AG08396 (cell line): ENCODE results near the gene CELA2B.
"Not testable (repeated sequence)": the region's sequence is repeated elsewhere in the genome, so short reads cannot be mapped to it uniquely, and the experiment has no call there.

Experiments used
- DNase-seq: peaks from one replicate; pipeline ENCODE4 v3.0.0; 2012; ENCODE audit warnings: low spot score, mixed read lengths

CELA2B gene

DNA sequence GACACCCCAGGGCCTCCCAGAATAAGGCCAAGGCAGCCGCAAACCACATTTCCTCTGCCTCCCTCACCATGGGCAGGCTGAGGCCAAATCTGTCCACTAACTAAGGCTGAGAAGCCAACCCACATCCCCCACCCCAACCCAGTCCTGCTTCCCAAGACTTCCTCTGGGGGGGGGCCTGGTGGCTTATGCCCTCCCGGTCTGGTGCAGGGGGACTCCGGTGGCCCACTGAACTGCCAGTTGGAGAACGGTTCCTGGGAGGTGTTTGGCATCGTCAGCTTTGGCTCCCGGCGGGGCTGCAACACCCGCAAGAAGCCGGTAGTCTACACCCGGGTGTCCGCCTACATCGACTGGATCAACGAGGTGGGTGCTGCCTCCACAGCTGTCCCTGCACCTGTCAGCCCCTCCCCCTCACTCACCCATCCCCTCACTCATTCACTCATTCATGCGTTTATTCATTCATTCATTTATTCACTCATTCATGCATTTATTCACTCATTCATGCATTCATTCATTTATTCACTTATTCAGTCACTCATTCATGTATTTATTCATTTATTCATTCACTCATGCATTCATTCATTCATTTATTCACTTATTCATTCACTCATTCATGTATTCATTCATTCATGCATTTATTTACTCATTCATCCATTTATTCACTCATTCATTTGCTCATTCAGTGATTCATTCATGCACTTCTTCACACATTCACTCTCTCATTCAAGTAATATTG, 30.3 kb upstream of the CELA2B start:
- DNase-seq, result no peak

DNA sequence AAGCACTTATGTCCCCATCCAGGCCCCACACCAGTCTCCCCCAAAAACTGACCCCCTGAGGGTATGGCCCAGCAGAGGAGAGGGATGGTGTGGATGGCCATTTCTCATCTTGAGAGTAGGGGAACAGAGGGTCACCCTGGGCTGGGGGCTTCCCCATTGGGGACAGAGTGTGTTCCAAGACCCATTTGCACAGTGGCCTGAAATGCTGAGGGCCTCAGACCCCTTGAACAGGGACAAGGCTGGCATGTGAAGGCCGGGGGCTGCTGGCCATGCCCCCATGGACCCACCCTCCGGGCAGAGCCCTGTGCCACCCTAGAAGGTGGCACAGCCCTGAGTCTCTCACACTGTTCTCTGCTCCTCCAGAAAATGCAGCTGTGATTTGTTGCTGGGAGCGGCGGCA, 29.7 kb upstream of the CELA2B start:
- DNase-seq, result no peak

DNA sequence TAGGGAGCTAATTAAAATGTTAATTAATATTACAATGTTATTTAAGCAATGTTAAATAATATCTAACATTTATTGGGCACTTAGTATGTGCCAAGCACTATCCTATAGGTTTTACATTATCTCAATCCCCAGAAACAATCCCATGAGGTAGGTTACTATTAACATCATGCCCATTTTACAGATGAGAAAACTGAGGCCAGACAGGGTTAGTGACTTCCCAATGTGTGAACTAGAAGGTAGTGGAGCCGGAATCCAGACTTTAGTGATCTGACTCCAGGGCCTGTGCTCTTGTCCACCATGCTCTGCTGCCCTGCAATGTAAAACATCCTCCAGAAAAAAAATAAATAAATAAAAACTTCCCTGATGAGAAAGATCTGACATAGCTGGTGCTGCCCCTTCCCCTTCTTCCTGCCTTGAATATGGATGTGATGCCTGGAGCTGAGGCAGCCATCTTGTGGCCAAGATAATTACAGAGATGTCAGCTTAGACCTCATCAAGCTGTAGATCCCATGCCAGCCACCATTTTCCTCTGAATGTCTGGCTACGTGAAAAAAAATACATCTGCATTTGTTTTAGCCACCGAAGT, 26.9 kb upstream of the CELA2B start:
- no peak for DNase-seq

DNA sequence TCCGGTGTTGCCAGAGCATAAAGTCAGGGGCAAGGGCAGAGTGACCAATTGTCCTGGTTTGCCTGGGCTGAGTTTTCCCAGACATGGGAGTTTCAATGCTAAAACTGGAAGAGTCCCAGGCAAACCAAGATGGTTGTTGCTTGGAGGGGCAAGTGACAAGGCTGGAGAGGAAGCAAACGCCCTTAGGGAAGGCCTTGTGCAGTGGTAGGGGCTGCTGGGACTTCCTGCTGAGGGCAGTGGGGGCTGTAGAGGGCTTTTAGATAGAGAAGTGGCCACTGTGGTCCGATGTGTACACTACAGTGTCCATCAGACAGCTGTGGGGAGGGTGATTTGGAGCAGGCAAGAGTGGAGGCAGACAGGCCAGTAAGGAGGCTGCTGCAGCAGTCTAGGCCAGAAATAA, 26.3 kb upstream of the CELA2B start:
- DNase-seq, result no peak

DNA sequence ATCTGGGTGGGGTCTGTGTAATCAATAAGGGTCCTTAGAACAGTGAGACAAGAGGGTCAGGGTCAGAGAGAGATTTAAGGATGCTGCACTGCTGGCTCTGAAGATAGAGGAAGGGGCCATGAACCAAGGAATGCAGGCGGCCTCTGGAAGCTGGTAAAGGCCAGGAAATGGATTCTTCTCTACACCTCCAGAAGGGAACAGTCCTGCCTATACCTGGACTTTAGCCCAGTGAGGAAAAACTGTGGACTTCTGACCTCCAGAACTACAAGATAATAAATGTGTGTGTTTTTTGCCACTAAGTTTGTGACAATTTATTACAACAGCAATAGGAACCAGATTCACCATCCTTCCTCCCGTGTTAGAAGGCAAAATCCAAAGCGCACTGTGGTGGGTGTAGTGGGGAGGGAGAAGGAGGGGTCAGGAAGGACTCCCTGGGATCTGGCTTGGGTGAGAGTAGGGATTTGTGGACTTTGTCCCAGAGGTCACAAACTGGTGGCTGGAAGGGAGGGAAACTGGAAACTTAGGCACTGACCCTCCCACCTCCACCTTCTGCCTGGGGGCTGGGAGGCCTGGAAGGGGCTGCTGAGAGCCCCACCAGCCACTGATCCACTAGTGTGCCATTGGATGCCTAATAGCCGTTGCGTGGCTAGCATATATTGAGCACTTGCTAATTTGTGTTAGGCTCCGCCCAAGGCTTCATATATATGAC, 24.7 kb upstream of the CELA2B start:
- no peak for DNase-seq

DNA sequence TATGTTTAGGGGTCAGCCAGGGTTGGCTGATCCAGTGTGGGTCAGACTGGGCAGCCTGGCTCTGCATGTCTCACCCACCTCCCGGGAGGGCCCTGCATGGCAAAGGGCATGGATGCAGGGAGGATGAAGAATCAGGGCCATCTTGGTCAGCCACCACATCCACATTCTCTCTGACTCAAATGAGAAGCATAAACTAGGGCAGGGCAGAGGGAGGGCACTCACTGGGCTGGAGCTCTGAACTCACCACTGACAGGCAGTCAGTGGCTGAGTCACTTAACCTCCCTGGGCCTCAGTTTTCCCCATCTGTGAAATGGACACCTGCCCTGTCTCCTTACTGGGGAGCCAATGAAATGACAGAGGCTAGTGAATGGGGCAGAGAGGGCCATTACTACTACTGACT, 23.7 kb upstream of the CELA2B start:
- no peak for DNase-seq

DNA sequence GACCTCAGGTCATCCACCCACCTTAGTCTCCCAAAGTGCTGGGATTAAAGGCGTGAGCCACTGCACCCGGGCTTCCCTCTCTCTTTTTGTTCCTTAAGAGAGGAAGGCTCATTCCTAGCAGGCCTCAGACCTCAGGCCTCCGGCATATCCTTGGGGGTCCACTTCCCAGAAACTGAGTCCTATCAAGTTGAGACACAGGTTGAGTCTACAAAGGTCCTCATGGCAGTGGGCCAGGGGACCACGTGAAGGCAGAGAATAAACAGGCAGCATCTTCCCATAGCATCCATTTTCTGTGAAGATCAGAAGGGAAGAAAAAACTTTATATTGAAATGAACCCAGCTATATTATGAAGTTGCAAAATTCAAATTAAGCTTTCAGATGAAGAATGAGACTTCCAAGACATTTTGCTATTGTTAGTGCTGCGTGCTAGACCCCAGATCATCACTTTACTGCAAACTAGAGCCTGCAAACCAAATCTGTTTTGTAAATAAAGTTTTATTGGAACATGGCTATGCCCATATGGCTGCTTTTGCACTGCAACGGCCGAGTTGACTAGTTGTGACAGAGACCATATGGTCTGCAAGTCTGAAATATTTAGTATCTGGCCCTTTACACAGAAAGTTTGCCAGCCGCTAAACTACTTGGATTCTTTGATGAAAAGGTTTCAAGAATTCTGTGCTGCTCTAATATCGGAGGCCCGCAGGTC, 22.9 kb upstream of the CELA2B start:
- no peak for DNase-seq

DNA sequence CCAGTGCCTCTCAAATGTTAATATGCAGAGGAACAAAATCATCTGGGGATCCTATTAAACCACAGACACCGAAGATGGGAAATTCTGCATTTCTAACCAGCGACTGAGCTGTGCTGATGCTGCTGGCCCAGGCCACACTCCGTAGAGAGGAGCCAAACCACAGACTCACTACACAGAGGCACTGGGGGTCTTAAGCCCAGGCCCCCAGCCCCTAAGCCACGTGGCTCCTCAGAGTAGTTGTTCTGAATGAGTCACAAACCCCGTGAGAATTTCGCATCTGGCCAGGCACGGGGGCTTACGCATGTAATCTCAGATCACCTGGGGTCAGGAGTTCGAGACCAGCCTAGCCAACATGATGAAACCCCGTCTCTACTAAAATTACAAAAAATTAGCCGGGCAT, 22.2 kb upstream of the CELA2B start:
- no peak for DNase-seq

DNA sequence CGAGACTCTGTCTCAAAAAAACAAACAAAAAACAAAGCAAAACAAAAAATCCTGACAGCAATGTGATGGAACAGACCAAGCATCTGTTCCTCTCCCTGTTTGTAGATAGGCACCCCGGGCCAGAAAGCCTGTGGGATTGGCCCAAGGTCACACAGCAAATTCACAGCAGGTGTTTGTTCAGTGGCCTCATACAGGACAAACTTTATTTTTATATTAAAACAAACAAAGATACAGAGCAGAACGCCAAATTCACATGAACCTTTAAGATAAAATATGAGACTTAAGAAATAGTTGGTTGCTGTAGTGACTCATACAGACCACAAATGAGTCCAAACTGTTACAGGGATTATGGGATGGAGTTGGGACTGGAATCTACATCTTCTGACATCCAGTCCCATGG, 21.6 kb upstream of the CELA2B start:
- no peak for DNase-seq

DNA sequence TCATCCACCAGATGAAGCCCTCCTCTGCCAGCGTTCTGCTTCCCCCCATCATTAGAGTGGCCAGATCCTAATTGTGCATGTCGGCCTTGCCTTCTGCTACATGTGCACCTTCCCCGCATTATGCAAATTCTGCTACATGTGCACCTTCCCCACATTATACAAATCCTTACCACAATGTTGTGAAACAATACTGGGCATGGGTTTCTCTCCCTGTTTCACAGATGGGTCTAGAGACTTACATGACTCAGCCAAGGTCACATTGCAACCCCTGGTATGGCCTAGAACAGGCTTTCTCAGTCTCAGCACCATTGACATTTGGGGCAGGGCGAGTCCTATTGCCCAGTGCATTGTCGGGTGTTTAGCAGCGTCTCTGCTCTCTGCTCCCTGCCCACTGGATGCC, 20.4 kb upstream of the CELA2B start:
- no peak for DNase-seq

DNA sequence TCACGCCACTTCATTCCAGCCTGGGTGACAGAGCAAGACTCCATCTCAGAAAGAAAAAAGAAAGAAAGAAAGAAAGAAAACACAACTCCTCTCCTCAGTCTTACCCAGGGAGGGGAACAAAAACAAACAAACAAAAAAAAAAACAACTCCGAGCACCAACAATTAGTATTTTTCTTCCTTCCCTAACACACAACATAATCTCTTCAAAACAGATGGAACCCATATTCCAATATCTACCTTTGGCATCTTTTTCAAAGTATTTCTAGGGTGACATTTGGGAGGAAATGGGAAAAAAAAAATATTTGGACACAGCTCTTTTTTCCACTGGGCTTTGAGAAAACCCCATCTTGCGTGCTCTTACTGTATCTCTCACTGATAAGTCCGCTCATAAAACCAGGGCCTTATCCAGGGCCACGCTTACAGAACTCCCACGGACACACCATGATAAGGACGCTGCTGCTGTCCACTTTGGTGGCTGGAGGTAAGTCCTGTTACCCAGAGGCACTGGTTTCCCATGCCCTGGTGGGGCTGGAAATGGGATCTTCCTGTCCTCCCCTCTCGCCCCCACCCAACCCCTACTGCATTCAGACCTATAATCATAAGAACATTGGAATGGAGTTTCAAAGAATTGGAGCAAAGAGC, 19.5 kb upstream of the CELA2B start, which contains the start of gene CELA2A:
TSS of gene CELA2A (plus strand) at position 420 of the 642 bp plus-strand sequence. CDS start at position 442, 22 bp downstream.
- no peak for DNase-seq

DNA sequence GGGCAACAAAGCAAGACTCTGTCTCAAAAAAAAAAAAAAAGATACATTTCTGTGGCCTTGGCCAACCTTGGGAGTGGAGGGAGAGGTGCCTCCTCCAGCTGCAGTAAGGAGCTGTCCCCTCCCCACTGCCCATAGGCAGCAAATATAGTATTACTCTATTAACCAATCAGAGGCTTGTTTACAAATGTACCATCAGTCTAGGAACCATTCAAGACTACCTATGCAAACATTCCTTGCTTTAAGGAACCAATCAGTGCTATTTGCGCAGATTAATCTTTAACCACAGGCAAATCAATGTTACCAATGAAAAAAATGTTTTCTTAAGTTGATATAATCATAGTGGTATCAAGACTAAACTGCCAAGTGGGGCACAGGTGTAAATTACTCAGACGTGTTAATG, 18.3 kb upstream of the CELA2B start:
- no peak for DNase-seq

DNA sequence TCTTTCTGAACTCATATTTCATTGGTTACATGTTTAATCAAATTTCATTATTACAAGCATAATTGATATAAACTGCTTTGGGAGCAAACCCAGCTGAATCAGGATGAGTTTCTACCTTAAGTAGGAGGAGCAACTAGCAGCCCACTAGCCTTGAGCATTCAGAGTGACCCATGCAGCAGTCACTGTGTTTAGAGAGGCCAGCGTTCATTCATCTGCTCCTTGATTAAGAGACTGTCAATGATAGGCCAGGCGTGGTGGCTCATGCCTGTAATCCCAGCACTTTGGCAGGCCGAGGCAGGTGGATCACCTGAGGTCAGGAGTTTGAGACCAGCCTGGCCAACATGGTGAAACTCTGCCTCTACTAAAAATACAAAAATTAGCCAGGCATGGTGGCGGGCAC, 17.5 kb upstream of the CELA2B start:
- not testable (repeated sequence) for DNase-seq

DNA sequence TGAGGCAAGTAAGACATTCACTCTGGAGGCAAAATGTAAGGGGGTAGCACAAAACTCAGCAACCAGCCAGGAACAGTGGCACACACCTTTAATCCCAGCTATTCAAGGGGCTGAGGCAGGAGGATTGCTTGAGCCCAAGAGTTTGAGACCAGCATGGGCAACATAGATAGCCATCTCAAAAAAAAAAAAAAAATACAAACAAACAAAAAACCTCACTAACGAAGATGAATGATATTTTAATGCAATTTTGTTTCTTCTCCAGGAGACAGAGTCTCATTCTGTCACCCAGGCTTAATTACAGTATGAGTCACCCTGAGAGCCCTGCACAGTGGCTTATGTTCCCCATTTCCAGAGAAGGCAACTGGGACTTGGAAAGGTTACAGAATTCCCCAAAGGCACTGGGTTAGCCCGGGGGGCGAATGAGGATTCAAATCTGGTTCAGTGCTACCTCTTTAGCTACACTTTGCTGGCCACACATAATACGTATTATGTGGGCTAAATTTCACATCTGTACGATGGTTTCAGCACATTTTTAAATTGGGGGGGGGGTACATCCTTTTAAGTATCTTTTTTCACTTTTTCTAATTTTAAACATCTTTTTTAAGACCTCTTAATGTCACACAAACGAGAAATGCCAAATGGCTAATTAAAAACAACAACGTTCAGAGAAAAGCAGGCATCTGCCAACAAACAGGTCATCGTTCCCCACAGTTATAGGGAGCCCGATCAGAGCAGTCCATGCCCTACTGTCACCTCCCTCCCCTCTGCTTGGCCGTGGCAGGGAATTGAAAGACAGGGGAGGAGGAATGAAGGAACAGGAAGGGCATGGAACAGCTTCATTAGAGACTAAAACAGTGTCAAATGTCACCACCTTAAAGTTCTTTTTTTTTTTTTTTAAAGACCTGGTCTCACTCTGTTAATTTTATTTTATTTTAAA, 15.9 kb upstream of the CELA2B start:
- no peak for DNase-seq

DNA sequence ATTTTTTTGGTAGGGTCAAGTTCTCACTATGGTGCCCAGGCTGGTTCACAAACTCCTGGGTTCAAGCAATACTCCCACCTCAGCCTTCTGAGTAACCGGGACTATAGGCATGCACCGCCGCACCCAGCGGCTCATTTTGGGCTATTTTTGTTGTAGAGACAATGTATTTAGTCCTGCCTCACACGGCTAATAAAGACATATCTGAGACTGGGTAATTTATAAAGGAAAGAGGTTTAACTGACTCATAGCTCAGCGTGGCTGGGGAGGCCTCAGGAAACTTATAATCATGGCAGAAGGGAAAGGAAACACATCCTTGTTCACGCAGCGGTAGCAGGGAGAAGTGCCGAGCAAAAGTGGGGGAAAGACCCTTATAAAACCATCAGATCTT, 15.2 kb upstream of the CELA2B start:
- DNase-seq, result no peak

DNA sequence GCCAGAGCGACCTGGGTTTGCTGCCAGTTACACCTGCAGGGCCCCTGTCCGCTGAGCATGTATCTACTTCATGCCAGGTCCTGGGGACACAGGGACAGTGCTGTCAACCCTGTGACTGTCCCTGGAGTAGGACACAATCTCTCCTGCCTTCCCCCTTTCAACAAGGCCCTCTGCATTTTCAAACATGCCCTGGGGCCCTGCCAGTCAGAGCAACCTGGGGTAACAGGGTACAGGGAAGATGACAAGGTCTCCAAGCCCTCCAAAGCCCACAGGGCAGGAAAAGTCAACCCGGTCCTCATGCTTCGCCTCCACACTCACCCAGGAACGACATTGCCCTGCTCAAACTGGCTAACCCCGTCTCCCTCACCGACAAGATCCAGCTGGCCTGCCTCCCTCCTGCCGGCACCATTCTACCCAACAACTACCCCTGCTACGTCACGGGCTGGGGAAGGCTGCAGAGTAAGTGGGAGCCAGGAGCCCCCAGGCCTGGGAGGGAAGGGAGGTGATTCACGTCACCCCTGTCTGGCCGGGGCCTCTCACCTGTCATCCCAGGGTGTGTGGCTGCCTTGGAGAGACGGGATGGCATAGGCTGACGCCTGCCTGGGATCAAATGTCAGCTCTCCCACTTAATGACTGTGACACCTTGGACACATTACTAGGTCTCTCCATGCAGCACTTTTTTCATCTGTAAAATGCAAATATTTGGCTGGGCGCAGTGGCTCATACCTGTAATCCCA, 12.7 kb upstream of the CELA2B start:
- DNase-seq, result not testable (repeated sequence)

DNA sequence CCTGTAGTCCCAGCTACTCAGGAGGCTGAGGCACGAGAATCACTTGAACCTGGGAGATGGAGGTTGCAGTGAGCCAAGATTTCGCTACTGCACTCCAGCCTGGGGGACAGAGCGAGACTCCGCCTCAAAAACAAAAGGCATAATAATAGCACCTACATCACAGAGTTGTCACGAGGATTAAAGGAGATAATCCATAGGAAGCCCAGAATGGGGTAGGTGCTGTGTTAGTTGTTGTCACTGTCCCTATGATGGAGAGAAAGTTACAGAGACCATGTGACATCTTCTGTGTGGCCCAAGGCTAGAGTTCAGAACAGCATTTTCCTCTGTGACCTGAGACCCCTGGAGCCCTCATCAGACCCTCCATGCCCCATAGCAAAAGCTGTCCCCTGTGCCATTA, 12.0 kb upstream of the CELA2B start:
- DNase-seq, result not testable (repeated sequence)

DNA sequence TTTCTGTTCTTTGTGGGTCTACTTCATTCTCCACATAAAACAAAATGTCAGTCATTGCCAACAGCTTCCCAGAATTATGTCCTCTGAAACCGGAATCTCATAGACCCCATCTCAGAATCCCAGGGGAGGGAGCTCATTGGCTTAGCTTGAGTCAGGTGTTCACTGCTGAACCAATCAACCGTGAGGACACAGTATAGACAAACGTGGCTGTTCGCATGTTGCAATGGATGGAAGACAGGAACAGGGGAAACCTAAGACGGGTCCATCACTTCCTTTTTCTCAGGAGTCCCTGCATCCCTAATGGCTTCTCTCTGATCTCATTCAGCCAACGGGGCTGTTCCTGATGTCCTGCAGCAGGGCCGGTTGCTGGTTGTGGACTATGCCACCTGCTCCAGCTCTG, 10.2 kb upstream of the CELA2B start:
- DNase-seq, result no peak

DNA sequence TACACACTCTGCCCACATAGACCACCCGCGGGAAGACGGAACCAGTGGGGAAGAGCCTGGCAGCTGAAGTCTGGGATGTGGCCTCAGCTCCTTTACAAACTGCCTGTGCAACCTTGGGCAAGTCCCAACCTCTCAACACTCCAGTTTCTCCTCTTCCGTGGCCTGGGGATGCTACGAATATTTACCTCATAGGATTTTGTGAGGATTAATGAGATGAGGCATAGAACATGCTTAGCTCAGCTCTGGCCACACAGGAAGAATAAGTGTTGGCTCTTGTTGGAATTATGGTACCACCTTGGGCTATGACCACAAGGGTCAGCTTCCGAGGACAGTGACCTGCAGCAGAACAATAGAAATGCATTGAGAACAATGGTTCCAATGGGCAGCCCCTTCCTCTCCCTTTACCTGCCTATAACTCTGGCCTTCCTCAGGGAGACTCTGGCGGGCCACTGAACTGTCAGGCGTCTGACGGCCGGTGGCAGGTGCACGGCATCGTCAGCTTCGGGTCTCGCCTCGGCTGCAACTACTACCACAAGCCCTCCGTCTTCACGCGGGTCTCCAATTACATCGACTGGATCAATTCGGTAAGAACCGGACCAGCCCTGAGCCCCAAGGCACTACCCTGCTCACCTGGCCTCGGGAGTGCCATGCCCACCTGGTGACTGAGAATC, 8.8 kb upstream of the CELA2B start:
- DNase-seq, result not testable (repeated sequence)

DNA sequence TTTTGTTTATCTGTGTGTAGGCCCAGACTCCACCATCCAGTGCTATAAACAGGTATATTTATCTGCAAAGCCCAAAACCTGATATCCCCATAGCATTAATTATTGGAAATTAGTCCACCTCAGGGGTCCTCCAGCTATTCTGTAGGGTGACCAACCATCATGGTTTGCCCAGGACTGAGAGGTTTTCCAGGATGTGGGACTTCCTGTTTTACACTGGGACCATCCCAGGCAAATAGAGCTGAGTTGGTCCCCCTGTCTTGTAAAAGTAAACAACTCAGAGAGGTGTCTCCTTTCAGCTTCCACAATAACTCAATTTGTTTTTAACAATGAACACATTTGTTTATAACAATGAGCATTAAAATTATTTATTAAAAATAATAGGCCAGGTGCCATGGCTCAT, 7.8 kb upstream of the CELA2B start:
- no peak for DNase-seq
